Endothelial cell of umbilical vein (primary cell): ENCODE measurements around the gene SPRR2E.

Source experiments
- CTCF ChIP-seq, 2 donors: IDR thresholded peaks; 1 replicate in 1 of 2; 2 replicates in 1 of 2; pipeline ENCODE4 v1.5.1; 2011; ENCODE audit warnings: low read length in 2 of 2, mild to moderate bottlenecking in 2 of 2, moderate library complexity in 2 of 2, control low read depth in 1 of 2, inconsistent platforms in 1 of 2, low read depth in 1 of 2; ENCODE audit not compliant: insufficient read depth in 1 of 2; ENCODE audit errors: extremely low read depth in 1 of 2
- EZH2 ChIP-seq: IDR thresholded peaks from 2 replicates; pipeline ENCODE4 v1.6.1; 2012; ENCODE audit warnings: borderline replicate concordance, low read depth, mild to moderate bottlenecking, moderate library complexity, low read length, inconsistent platforms; ENCODE audit not compliant: severe bottlenecking
- MAX ChIP-seq: IDR thresholded peaks from 2 replicates; pipeline ENCODE4 v1.6.1; 2011; ENCODE audit not compliant: insufficient read depth, insufficient read length
- POLR2A ChIP-seq: IDR thresholded peaks from 2 replicates; pipeline ENCODE4 v1.6.1; 2012; ENCODE audit warnings: low read depth, mild to moderate bottlenecking, control low read depth, low read length
- POLR2AphosphoS5 ChIP-seq: IDR thresholded peaks from 2 replicates; pipeline ENCODE4 v1.6.1; 2012; ENCODE audit warnings: low read depth, mild to moderate bottlenecking, control low read depth, low read length, moderate library complexity; ENCODE audit not compliant: insufficient read depth

GRCh38 chr1:153081736-153082135 lies 12.6 kb downstream of the SPRR2E start:
- no peak for TF ChIP-seq MAX
- TF ChIP-seq CTCF (IDR thresholded peaks at IDR 0.05; ENCODE audit: extremely low read depth in 1 of 2, insufficient read depth in 1 of 2, low read depth in 1 of 2, low read length in 2 of 2): no peak
- no peak for TF ChIP-seq POLR2AphosphoS5
- TF ChIP-seq POLR2A: no peak
- no peak for TF ChIP-seq EZH2
